ENCODE data around the gene VPS8. TPM values are rescaled to one million over a fixed set of nuclear protein-coding genes. Genes with fewer than 3 reads are reported as not detected.

Gene VPS8
- total and polyA plus RNA-seq, 2 of the 8 experiments (the other 6 are each of a cell fraction or from before 2014, with no cell fraction given) = 13.0 to 41.0 TPM

DNA sequence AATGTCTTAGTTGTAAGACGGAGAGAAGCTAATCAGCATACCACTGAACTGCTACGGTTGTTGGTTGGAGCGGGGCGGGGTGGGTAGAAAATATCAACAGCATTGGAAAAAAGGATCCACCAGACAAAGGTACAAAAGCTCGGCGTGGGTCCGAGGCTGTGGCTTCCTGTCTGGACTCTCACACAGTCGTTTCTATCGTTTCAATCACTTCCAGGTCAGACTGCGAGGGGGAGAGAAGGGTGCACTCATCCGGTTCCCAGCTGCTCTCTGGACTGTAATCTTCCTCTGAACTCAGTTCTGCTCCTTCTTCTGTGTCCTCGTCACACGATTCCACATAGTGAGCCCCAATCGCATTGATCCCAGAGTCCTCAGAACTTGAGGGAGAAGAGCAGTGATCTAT is 270.9 kb downstream of the VPS8 start:
- Histone ChIP-seq H3K27ac (ENCODE audit: low read depth, low read length) (no peak overlapping the region), H3K23me2 (ENCODE audit: low read depth, low read length) (no peaks in the 10 kb centered on the region), H2BK12ac (ENCODE audit: low read depth, low read length) (no peak overlapping the region), H3K36me3 (ENCODE audit: control insufficient read depth in 2 of 4, insufficient read depth in 4 of 4, low read length in 3 of 4) (no peaks in the 10 kb centered on the region), H3K79me1 (ENCODE audit: low read depth, low read length) (no peaks in the 10 kb centered on the region), H4K20me1 (replicated peaks in 1 of 2; ENCODE audit: control insufficient read depth in 1 of 2, insufficient read depth in 2 of 2, low read length in 2 of 2) (no peaks in the 10 kb centered on the region), H4K8ac (ENCODE audit: extremely low read depth, insufficient read depth, low read length) (no peak overlapping the region), H2BK15ac (ENCODE audit: low read length) (no peak overlapping the region), H3K9ac (replicated peaks in 1 of 4; ENCODE audit: extremely low read depth in 1 of 4, low read depth in 3 of 4, low read length in 3 of 4) (no peak overlapping the region), H4K5ac (ENCODE audit: insufficient read length, low read depth, low read length) (no peak overlapping the region), H2BK20ac (ENCODE audit: low read length) (no peak overlapping the region), H3K4me2 (ENCODE audit: insufficient read depth in 1 of 2, low read depth in 2 of 2, low read length in 2 of 2) (no peak overlapping the region), H3K4me3 (ENCODE audit: extremely low read depth in 1 of 4, insufficient read depth in 2 of 4, low read depth in 3 of 4, low read length in 4 of 4) (no peak overlapping the region), H2BK5ac (ENCODE audit: low read depth, low read length) (no peak overlapping the region), H3K14ac (ENCODE audit: insufficient read length) (no peak overlapping the region), H3K9me3 (ENCODE audit: insufficient read depth in 2 of 2, low read depth in 1 of 2, low read length in 1 of 2) (no peaks in the 10 kb centered on the region), H4K91ac (replicated peaks; ENCODE audit: insufficient read length, low read length) (no peak overlapping the region), H3K4me1 (replicated peaks in 1 of 4; ENCODE audit: control insufficient read depth in 3 of 4, insufficient read depth in 4 of 4, low read length in 3 of 4) (peaks cover 0 to 5% (median 0%) of the 10 kb centered on the region in 4 experiments; a peak in 1 of 7 replicates), H3K27me3 (replicated peaks in 1 of 4; ENCODE audit: control insufficient read depth in 3 of 4, extremely low read depth in 1 of 4, insufficient read depth in 3 of 4, low read length in 3 of 4) (no peaks in the 10 kb centered on the region), H3K79me2 (ENCODE audit: control insufficient read depth in 1 of 2, insufficient read depth in 2 of 2, low read length in 2 of 2) (no peaks in the 10 kb centered on the region), H3K56ac (replicated peaks; ENCODE audit: insufficient read length, low read depth, low read length) (no peak overlapping the region), H3K23ac (ENCODE audit: insufficient read length) (no peak overlapping the region), H3K4ac (replicated peaks; ENCODE audit: insufficient read length, low read depth, low read length) (no peak overlapping the region), H2BK120ac (replicated peaks; ENCODE audit: low read depth, low read length) (no peak overlapping the region), H3K18ac (ENCODE audit: extremely low read depth, low read length) (no peak overlapping the region), H2AFZ (ENCODE audit: low read length) (peak overlapping the region; percentile 73; the same call in 1 of the 2 replicates), H2AK5ac (ENCODE audit: low read depth, low read length) (no peak overlapping the region)
- ChIA-PET CTCF (ENCODE audit: partially characterized antibody) (interaction anchor here (0.9 to 3.3 kb wide), 4 partner anchors 12 to 226 kb away, joined by 3 to 20 read pairs (median 4); no protein-coding TSS in a partner anchor), POLR2A (ENCODE audit: partially characterized antibody) (no interaction called here)
- FAIRE-seq (no peak), DNase-seq (ENCODE audit: low read depth in 1 of 2, low spot score in 2 of 2) (no peak)
- no peak for TF ChIP-seq CREB1 (IDR thresholded peaks at IDR 0.05)
- no peak for TF ChIP-seq ASH2L (IDR thresholded peaks at IDR 0.05; ENCODE audit: low read length)
- TF ChIP-seq HDAC6 (IDR thresholded peaks at IDR 0.05; ENCODE audit: low read depth, low read length) = no peak
- no peak for TF ChIP-seq TAF1 (IDR thresholded peaks at IDR 0.05; ENCODE audit: low read depth, low read length)
- no peak for TF ChIP-seq BACH1 (IDR thresholded peaks at IDR 0.05; ENCODE audit: low read length)
- no peak for TF ChIP-seq TCF12 (IDR thresholded peaks at IDR 0.05; ENCODE audit: low read depth, low read length)
- no peak for TF ChIP-seq GABPA (IDR thresholded peaks at IDR 0.05; ENCODE audit: borderline replicate concordance, insufficient read depth, low read length)
- 89% methylated on average over 14 of the region's 14 CpGs; no CpG with 5 or more reads in 1 of the 2 experiments for WGBS, 2 experiments (ENCODE audit: extremely low coverage in 1 of 2, insufficient coverage in 1 of 2, insufficient read length in 1 of 2, insufficient replicate concordance in 2 of 2, low coverage in 1 of 2, low lambda C conversion rate in 2 of 2, missing lambda C conversion rate in 1 of 2)
